Umbilical cord (tissue), 2 donors: ENCODE measurements around the gene KRT6B. TPM values are rescaled to one million over a fixed set of nuclear protein-coding genes. Genes with fewer than 3 reads are reported as not detected.
"Not testable (repeated sequence)": the region's sequence is repeated elsewhere in the genome, so short reads cannot be mapped to it uniquely, and the experiment has no call there.

ENCODE experiments used
- DNase-seq: peaks from one replicate; pipeline ENCODE4 v3.0.0-alpha.2; 2015; ENCODE audit warnings: low spot score
- total RNA-seq: library from RNA; depleted of rRNA; stranded (reverse); fragments of >200 nt; gene quantifications from one replicate; pipeline ENCODE4 v1.2.3, GENCODE V29; 2014; ENCODE audit warnings: low replicate concordance; ENCODE audit not compliant: insufficient read depth

Gene KRT6B
- total RNA-seq, 1 donor from 2014 or later, result 8.2 TPM

- DNase-seq, result no peak
Measured at GRCh38 chr12:52469853-52470252, 17.9 kb upstream of the KRT6B start.

- peak; percentile 94 for DNase-seq
Measured at GRCh38 chr12:52464897-52465296, 13.0 kb upstream of the KRT6B start.

GRCh38 chr12:52461693-52462092 is 9.7 kb upstream of the KRT6B start:
- no peak for DNase-seq

- DNase-seq, result peak; percentile 95
Measured at GRCh38 chr12:52458861-52459260, 6.9 kb upstream of the KRT6B start.

GRCh38 chr12:52455821-52456220 is 3.9 kb upstream of the KRT6B start:
- DNase-seq, result no peak

GRCh38 chr12:52454411-52455201 is 2.7 kb upstream of the KRT6B start:
- DNase-seq, result no peak

- DNase-seq, result no peak
Measured at GRCh38 chr12:52448228-52448627, 3.7 kb downstream of the KRT6B start.

GRCh38 chr12:52447196-52447595 is 4.8 kb downstream of the KRT6B start:
- not testable (repeated sequence) for DNase-seq

- DNase-seq, result no peak
Measured at GRCh38 chr12:52446367-52447045, 5.4 kb downstream of the KRT6B start.

GRCh38 chr12:52445876-52446275 is 6.1 kb downstream of the KRT6B start:
- DNase-seq, result no peak

GRCh38 chr12:52444647-52445595 is 7.0 kb downstream of the KRT6B start:
- DNase-seq, result no peak

GRCh38 chr12:52443966-52444365 is 8.0 kb downstream of the KRT6B start:
- no peak for DNase-seq

- peak; percentile 55 for DNase-seq
Measured at GRCh38 chr12:52442600-52443061, 9.3 kb downstream of the KRT6B start.

- peak; percentile 45 for DNase-seq
Measured at GRCh38 chr12:52441320-52441911, 10.5 kb downstream of the KRT6B start.

- DNase-seq, result peak; percentile 84
Measured at GRCh38 chr12:52440821-52441319, 11.1 kb downstream of the KRT6B start.

GRCh38 chr12:52439845-52440244 is 12.1 kb downstream of the KRT6B start:
- DNase-seq, result no peak

- DNase-seq, result no peak
Measured at GRCh38 chr12:52439420-52439819, 12.5 kb downstream of the KRT6B start.

- DNase-seq, result no peak
Measured at GRCh38 chr12:52438305-52439301, 13.3 kb downstream of the KRT6B start.

- DNase-seq, result no peak
Measured at GRCh38 chr12:52437508-52437907, 14.4 kb downstream of the KRT6B start.
